ENCODE measurements around the gene PRKACB.
"Not testable (repeated sequence)": the region's sequence is repeated elsewhere in the genome, so short reads cannot be mapped to it uniquely, and the experiment has no call there.

GRCh38 chr1:84232676-84233075, 88.6 kb downstream of the PRKACB start:
- TF ChIP-seq POLR2A (IDR thresholded peaks at IDR 0.05) = not testable (repeated sequence)
- TF ChIP-seq, protein P1, sequence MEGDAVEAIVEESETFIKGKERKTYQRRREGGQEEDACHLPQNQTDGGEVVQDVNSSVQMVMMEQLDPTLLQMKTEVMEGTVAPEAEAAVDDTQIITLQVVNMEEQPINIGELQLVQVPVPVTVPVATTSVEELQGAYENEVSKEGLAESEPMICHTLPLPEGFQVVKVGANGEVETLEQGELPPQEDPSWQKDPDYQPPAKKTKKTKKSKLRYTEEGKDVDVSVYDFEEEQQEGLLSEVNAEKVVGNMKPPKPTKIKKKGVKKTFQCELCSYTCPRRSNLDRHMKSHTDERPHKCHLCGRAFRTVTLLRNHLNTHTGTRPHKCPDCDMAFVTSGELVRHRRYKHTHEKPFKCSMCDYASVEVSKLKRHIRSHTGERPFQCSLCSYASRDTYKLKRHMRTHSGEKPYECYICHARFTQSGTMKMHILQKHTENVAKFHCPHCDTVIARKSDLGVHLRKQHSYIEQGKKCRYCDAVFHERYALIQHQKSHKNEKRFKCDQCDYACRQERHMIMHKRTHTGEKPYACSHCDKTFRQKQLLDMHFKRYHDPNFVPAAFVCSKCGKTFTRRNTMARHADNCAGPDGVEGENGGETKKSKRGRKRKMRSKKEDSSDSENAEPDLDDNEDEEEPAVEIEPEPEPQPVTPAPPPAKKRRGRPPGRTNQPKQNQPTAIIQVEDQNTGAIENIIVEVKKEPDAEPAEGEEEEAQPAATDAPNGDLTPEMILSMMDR (IDR thresholded peaks at IDR 0.05) = not testable (repeated sequence)

Data from lower leg skin (tissue), 3 donors.